Skeletal muscle cell (primary cell): Measurements from ENCODE around the gene SYNPO2.
"Not testable (repeated sequence)": the region's sequence is repeated elsewhere in the genome, so short reads cannot be mapped to it uniquely, and the experiment has no call there.

Experiments
- DNase-seq: peaks from one replicate; pipeline ENCODE4 v3.0.0-alpha.2; 2010; ENCODE audit warnings: low read depth
- H3K4me3 ChIP-seq: 2 replicates; pipeline ENCODE4 v1.5.1; 2011; ENCODE audit warnings: low read depth, mild to moderate bottlenecking, control low read depth, low read length, moderate library complexity

Gene SYNPO2

GRCh38 chr4:119039160-119039559 lies 150.5 kb downstream of the SYNPO2 start:
- H3K4me3 ChIP-seq = no peak overlapping the region
- DNase-seq = no peak

GRCh38 chr4:119039779-119040178 lies 151.1 kb downstream of the SYNPO2 start:
- no peak for DNase-seq
- H3K4me3 ChIP-seq = no peak overlapping the region

GRCh38 chr4:119040261-119040660 lies 151.6 kb downstream of the SYNPO2 start:
- DNase-seq = no peak

GRCh38 chr4:119040694-119041185 lies 152.1 kb downstream of the SYNPO2 start:
- H3K4me3 ChIP-seq = no peak overlapping the region
- peak; percentile 66 for DNase-seq

More at GRCh38 chr4:119040261-119040660, 151.6 kb downstream of the SYNPO2 start:
- no peak overlapping the region for H3K4me3 ChIP-seq

GRCh38 chr4:119041396-119041795 lies 152.7 kb downstream of the SYNPO2 start:
- H3K4me3 ChIP-seq = no peak overlapping the region
- no peak for DNase-seq

GRCh38 chr4:119041951-119042560 lies 153.4 kb downstream of the SYNPO2 start:
- DNase-seq = no peak
- no peak overlapping the region for H3K4me3 ChIP-seq

GRCh38 chr4:119046263-119046662 lies 157.6 kb downstream of the SYNPO2 start:
- no peak for DNase-seq
- no peak overlapping the region for H3K4me3 ChIP-seq

- H3K4me3 ChIP-seq, DNase-seq: not testable (repeated sequence)
Observed at GRCh38 chr4:119047059-119047458, 158.4 kb downstream of the SYNPO2 start.

GRCh38 chr4:119048446-119048845 lies 159.8 kb downstream of the SYNPO2 start:
- no peak for DNase-seq

GRCh38 chr4:119049342-119049741 lies 160.7 kb downstream of the SYNPO2 start:
- DNase-seq = no peak
- no peak overlapping the region for H3K4me3 ChIP-seq

More at GRCh38 chr4:119048446-119048845, 159.8 kb downstream of the SYNPO2 start:
- H3K4me3 ChIP-seq = no peak overlapping the region

GRCh38 chr4:119050527-119051090 lies 162.0 kb downstream of the SYNPO2 start:
- no peak overlapping the region for H3K4me3 ChIP-seq
- no peak for DNase-seq

GRCh38 chr4:119053245-119053644 lies 164.6 kb downstream of the SYNPO2 start:
- no peak for DNase-seq
- H3K4me3 ChIP-seq = no peak overlapping the region

GRCh38 chr4:119053997-119054396 lies 165.3 kb downstream of the SYNPO2 start:
- no peak overlapping the region for H3K4me3 ChIP-seq
- no peak for DNase-seq

- H3K4me3 ChIP-seq = no peak overlapping the region
- DNase-seq = no peak
Observed at GRCh38 chr4:119057417-119057816, 168.8 kb downstream of the SYNPO2 start.

GRCh38 chr4:119059221-119059620 lies 170.6 kb downstream of the SYNPO2 start:
- no peak for DNase-seq

GRCh38 chr4:119067125-119067524 lies 178.5 kb downstream of the SYNPO2 start:
- not testable (repeated sequence) for DNase-seq, H3K4me3 ChIP-seq

More at GRCh38 chr4:119059221-119059620, 170.6 kb downstream of the SYNPO2 start:
- H3K4me3 ChIP-seq = no peak overlapping the region

- not testable (repeated sequence) for H3K4me3 ChIP-seq, DNase-seq
Observed at GRCh38 chr4:119067670-119068360, 179.2 kb downstream of the SYNPO2 start.

- no peak overlapping the region for H3K4me3 ChIP-seq
- no peak for DNase-seq
Observed at GRCh38 chr4:119068529-119068962, 179.9 kb downstream of the SYNPO2 start.

- H3K4me3 ChIP-seq = no peak overlapping the region
- DNase-seq = no peak
Observed at GRCh38 chr4:119070301-119070700, 181.6 kb downstream of the SYNPO2 start.

GRCh38 chr4:119080721-119081541 lies 192.3 kb downstream of the SYNPO2 start:
- H3K4me3 ChIP-seq = no peak overlapping the region
- DNase-seq = no peak
